NK-92 (cell line): ENCODE measurements around the gene SPOCK1.
"Not testable (repeated sequence)": the region's sequence is repeated elsewhere in the genome, so short reads cannot be mapped to it uniquely, and the experiment has no call there.

Source experiments
- DNase-seq: peaks from one replicate; lab custom pipeline; 2025; ENCODE audit not compliant: unreplicated experiment; lab: John Stamatoyannopoulos, UW

The SPOCK1 gene

GRCh38 chr5:137399911-137400310, 99.2 kb downstream of the SPOCK1 start:
- no peak for DNase-seq

GRCh38 chr5:137398751-137399150, 100.4 kb downstream of the SPOCK1 start:
- no peak for DNase-seq

GRCh38 chr5:137398154-137398553, 101.0 kb downstream of the SPOCK1 start:
- no peak for DNase-seq

- DNase-seq, result no peak
These were observed 103.9 kb downstream of the SPOCK1 start for GRCh38 chr5:137395011-137395755.

- no peak for DNase-seq
These were observed 104.7 kb downstream of the SPOCK1 start for GRCh38 chr5:137394380-137394779.

GRCh38 chr5:137393196-137393993, 105.7 kb downstream of the SPOCK1 start:
- no peak for DNase-seq

- no peak for DNase-seq
These were observed 106.9 kb downstream of the SPOCK1 start for GRCh38 chr5:137392261-137392660.

GRCh38 chr5:137391044-137391443, 108.1 kb downstream of the SPOCK1 start:
- DNase-seq, result not testable (repeated sequence)

GRCh38 chr5:137389042-137389441, 110.1 kb downstream of the SPOCK1 start:
- DNase-seq, result no peak

GRCh38 chr5:137385064-137385463, 114.1 kb downstream of the SPOCK1 start:
- no peak for DNase-seq

GRCh38 chr5:137383909-137384308, 115.2 kb downstream of the SPOCK1 start:
- no peak for DNase-seq

GRCh38 chr5:137381555-137381954, 117.6 kb downstream of the SPOCK1 start:
- DNase-seq, result no peak

GRCh38 chr5:137379555-137380286, 119.4 kb downstream of the SPOCK1 start:
- no peak for DNase-seq

GRCh38 chr5:137375741-137376526, 123.2 kb downstream of the SPOCK1 start:
- DNase-seq, result no peak

GRCh38 chr5:137374110-137374714, 124.9 kb downstream of the SPOCK1 start:
- no peak for DNase-seq

- no peak for DNase-seq
These were observed 126.4 kb downstream of the SPOCK1 start for GRCh38 chr5:137372773-137373160.

- no peak for DNase-seq
These were observed 126.9 kb downstream of the SPOCK1 start for GRCh38 chr5:137372016-137372772.

GRCh38 chr5:137370096-137371071, 128.7 kb downstream of the SPOCK1 start:
- no peak for DNase-seq

GRCh38 chr5:137368651-137369050, 130.5 kb downstream of the SPOCK1 start:
- DNase-seq, result no peak
